Measurements from ENCODE around the gene ZFR2.

The ZFR2 gene

GRCh38 chr19:3837332-3837731, 31.5 kb downstream of the ZFR2 start:
- H3K27ac ChIP-seq (ENCODE audit: low read length, poor library complexity, severe bottlenecking): no peak overlapping the region
- H4K8ac ChIP-seq (ENCODE audit: low read length): no peak overlapping the region
- no peaks in the 10 kb centered on the region for H3K79me1 ChIP-seq (replicated peaks; ENCODE audit: low read length, poor library complexity, severe bottlenecking)
- no peak overlapping the region for H2BK120ac ChIP-seq (ENCODE audit: low read depth, low read length)
- no peaks in the 10 kb centered on the region for H3K9me3 ChIP-seq (ENCODE audit: control insufficient read depth, low read length)
- no peak overlapping the region for H3K9ac ChIP-seq (ENCODE audit: low read length)
- H4K91ac ChIP-seq (ENCODE audit: low read length): no peak overlapping the region
- no peak for DNase-seq
- no peak overlapping the region for H3K23ac ChIP-seq (ENCODE audit: low read length in 2 of 2)
- H2BK15ac ChIP-seq (ENCODE audit: low read depth, poor library complexity, severe bottlenecking): no peak overlapping the region
- no peak overlapping the region for H2AK5ac ChIP-seq (ENCODE audit: low read length, severe bottlenecking)
- H3K4me2 ChIP-seq (ENCODE audit: low read length, poor library complexity, severe bottlenecking): no peak overlapping the region
- no peak overlapping the region for H3K4me3 ChIP-seq (ENCODE audit: insufficient read depth in 1 of 2, low read depth in 1 of 2, low read length in 2 of 2)
- no peak overlapping the region for H2AFZ ChIP-seq (ENCODE audit: low read depth, low read length)
- H3K14ac ChIP-seq (ENCODE audit: low read length in 2 of 2): no peak overlapping the region
- no peak overlapping the region for H2BK12ac ChIP-seq (ENCODE audit: low read length in 2 of 2)
- peaks cover 24 to 49% of the 10 kb centered on the region in 2 experiments for H3K27me3 ChIP-seq (ENCODE audit: control insufficient read depth in 1 of 2, insufficient read depth in 1 of 2, low read length in 2 of 2)
- no peak overlapping the region for H2BK5ac ChIP-seq (ENCODE audit: low read depth, low read length, poor library complexity, severe bottlenecking)
- no peaks in the 10 kb centered on the region for H3K4me1 ChIP-seq (ENCODE audit: control insufficient read depth, insufficient read depth, low read depth, low read length)
- H3K18ac ChIP-seq (ENCODE audit: low read depth in 1 of 2, low read length in 2 of 2): no peak overlapping the region
- no peaks in the 10 kb centered on the region for H3K36me3 ChIP-seq (ENCODE audit: control insufficient read depth in 1 of 2, insufficient read depth in 2 of 2, low read depth in 1 of 2, low read length in 2 of 2)
- H3K4ac ChIP-seq (ENCODE audit: low read depth in 1 of 2, low read length in 2 of 2): no peak overlapping the region
- 96% methylated on average over 17 of the region's 17 CpGs for WGBS

GRCh38 chr19:3836887-3837286, 32.0 kb downstream of the ZFR2 start:
- Histone ChIP-seq H3K27me3 (ENCODE audit: control insufficient read depth in 1 of 2, insufficient read depth in 1 of 2, low read length in 2 of 2) (peaks cover 24 to 48% of the 10 kb centered on the region in 2 experiments), H4K91ac (ENCODE audit: low read length) (no peak overlapping the region), H3K27ac (ENCODE audit: low read length, poor library complexity, severe bottlenecking) (no peak overlapping the region), H3K18ac (ENCODE audit: low read depth in 1 of 2, low read length in 2 of 2) (no peak overlapping the region), H3K4ac (ENCODE audit: low read depth in 1 of 2, low read length in 2 of 2) (no peak overlapping the region), H3K14ac (ENCODE audit: low read length in 2 of 2) (no peak overlapping the region), H3K4me2 (ENCODE audit: low read length, poor library complexity, severe bottlenecking) (no peak overlapping the region), H2BK15ac (ENCODE audit: low read depth, poor library complexity, severe bottlenecking) (no peak overlapping the region), H2BK120ac (ENCODE audit: low read depth, low read length) (no peak overlapping the region), H2AFZ (ENCODE audit: low read depth, low read length) (no peak overlapping the region), H3K9me3 (ENCODE audit: control insufficient read depth, low read length) (no peaks in the 10 kb centered on the region), H2AK5ac (ENCODE audit: low read length, severe bottlenecking) (no peak overlapping the region), H3K36me3 (ENCODE audit: control insufficient read depth in 1 of 2, insufficient read depth in 2 of 2, low read depth in 1 of 2, low read length in 2 of 2) (no peaks in the 10 kb centered on the region), H2BK12ac (ENCODE audit: low read length in 2 of 2) (no peak overlapping the region), H4K8ac (ENCODE audit: low read length) (no peak overlapping the region), H3K79me1 (replicated peaks; ENCODE audit: low read length, poor library complexity, severe bottlenecking) (no peaks in the 10 kb centered on the region), H2BK5ac (ENCODE audit: low read depth, low read length, poor library complexity, severe bottlenecking) (no peak overlapping the region), H3K4me1 (ENCODE audit: control insufficient read depth, insufficient read depth, low read depth, low read length) (no peaks in the 10 kb centered on the region), H3K23ac (ENCODE audit: low read length in 2 of 2) (no peak overlapping the region), H3K4me3 (ENCODE audit: insufficient read depth in 1 of 2, low read depth in 1 of 2, low read length in 2 of 2) (no peak overlapping the region), H3K9ac (ENCODE audit: low read length) (no peak overlapping the region)
- 92% methylated on average over 5 of the region's 6 CpGs for WGBS
- DNase-seq: no peak

- H3K27me3 ChIP-seq (ENCODE audit: control insufficient read depth in 1 of 2, insufficient read depth in 1 of 2, low read length in 2 of 2): peaks cover 28 to 46% of the 10 kb centered on the region in 2 experiments
- no peak overlapping the region for H3K23ac ChIP-seq (ENCODE audit: low read length in 2 of 2)
- H2BK15ac ChIP-seq (ENCODE audit: low read depth, poor library complexity, severe bottlenecking): no peak overlapping the region
- peaks cover 3% of the 10 kb centered on the region for H3K4me1 ChIP-seq (ENCODE audit: control insufficient read depth, insufficient read depth, low read depth, low read length)
- H3K14ac ChIP-seq (ENCODE audit: low read length in 2 of 2): no peak overlapping the region
- H3K79me1 ChIP-seq (replicated peaks; ENCODE audit: low read length, poor library complexity, severe bottlenecking): no peaks in the 10 kb centered on the region
- no peak overlapping the region for H3K4ac ChIP-seq (ENCODE audit: low read depth in 1 of 2, low read length in 2 of 2)
- H3K4me2 ChIP-seq (ENCODE audit: low read length, poor library complexity, severe bottlenecking): no peak overlapping the region
- no peak overlapping the region for H4K8ac ChIP-seq (ENCODE audit: low read length)
- no peak overlapping the region for H2AK5ac ChIP-seq (ENCODE audit: low read length, severe bottlenecking)
- H2BK5ac ChIP-seq (ENCODE audit: low read depth, low read length, poor library complexity, severe bottlenecking): no peak overlapping the region
- DNase-seq: no peak
- H3K18ac ChIP-seq (ENCODE audit: low read depth in 1 of 2, low read length in 2 of 2): no peak overlapping the region
- H2BK120ac ChIP-seq (ENCODE audit: low read depth, low read length): no peak overlapping the region
- H2AFZ ChIP-seq (ENCODE audit: low read depth, low read length): no peak overlapping the region
- H2BK12ac ChIP-seq (ENCODE audit: low read length in 2 of 2): no peak overlapping the region
- no peaks in the 10 kb centered on the region for H3K9me3 ChIP-seq (ENCODE audit: control insufficient read depth, low read length)
- no peak overlapping the region for H3K9ac ChIP-seq (ENCODE audit: low read length)
- no peak overlapping the region for H3K27ac ChIP-seq (ENCODE audit: low read length, poor library complexity, severe bottlenecking)
- no peak overlapping the region for H4K91ac ChIP-seq (ENCODE audit: low read length)
- WGBS: 90% methylated on average over 9 of the region's 9 CpGs
- H3K36me3 ChIP-seq (ENCODE audit: control insufficient read depth in 1 of 2, insufficient read depth in 2 of 2, low read depth in 1 of 2, low read length in 2 of 2): no peaks in the 10 kb centered on the region
- H3K4me3 ChIP-seq (ENCODE audit: insufficient read depth in 1 of 2, low read depth in 1 of 2, low read length in 2 of 2): no peak overlapping the region
These were observed 33.8 kb downstream of the ZFR2 start for GRCh38 chr19:3835055-3835435.

- Histone ChIP-seq H3K4me3 (ENCODE audit: insufficient read depth in 1 of 2, low read depth in 1 of 2, low read length in 2 of 2) (no peak overlapping the region), H3K18ac (ENCODE audit: low read depth in 1 of 2, low read length in 2 of 2) (no peak overlapping the region), H3K9me3 (ENCODE audit: control insufficient read depth, low read length) (no peaks in the 10 kb centered on the region), H4K8ac (ENCODE audit: low read length) (no peak overlapping the region), H3K27me3 (ENCODE audit: control insufficient read depth in 1 of 2, insufficient read depth in 1 of 2, low read length in 2 of 2) (peaks cover 31 to 46% of the 10 kb centered on the region in 2 experiments), H2BK15ac (ENCODE audit: low read depth, poor library complexity, severe bottlenecking) (no peak overlapping the region), H3K4me1 (ENCODE audit: control insufficient read depth, insufficient read depth, low read depth, low read length) (peaks cover 3% of the 10 kb centered on the region), H3K23ac (ENCODE audit: low read length in 2 of 2) (no peak overlapping the region), H3K79me1 (replicated peaks; ENCODE audit: low read length, poor library complexity, severe bottlenecking) (no peaks in the 10 kb centered on the region), H2AFZ (ENCODE audit: low read depth, low read length) (no peak overlapping the region), H2BK12ac (ENCODE audit: low read length in 2 of 2) (no peak overlapping the region), H2AK5ac (ENCODE audit: low read length, severe bottlenecking) (no peak overlapping the region), H2BK5ac (ENCODE audit: low read depth, low read length, poor library complexity, severe bottlenecking) (no peak overlapping the region), H2BK120ac (ENCODE audit: low read depth, low read length) (no peak overlapping the region), H3K4ac (ENCODE audit: low read depth in 1 of 2, low read length in 2 of 2) (no peak overlapping the region), H3K14ac (ENCODE audit: low read length in 2 of 2) (no peak overlapping the region), H3K9ac (ENCODE audit: low read length) (no peak overlapping the region), H3K36me3 (ENCODE audit: control insufficient read depth in 1 of 2, insufficient read depth in 2 of 2, low read depth in 1 of 2, low read length in 2 of 2) (no peaks in the 10 kb centered on the region), H4K91ac (ENCODE audit: low read length) (no peak overlapping the region), H3K4me2 (ENCODE audit: low read length, poor library complexity, severe bottlenecking) (no peak overlapping the region), H3K27ac (ENCODE audit: low read length, poor library complexity, severe bottlenecking) (no peak overlapping the region)
- DNase-seq: no peak
- WGBS: 92% methylated on average over 35 of the region's 35 CpGs
These were observed 34.3 kb downstream of the ZFR2 start for GRCh38 chr19:3834349-3835054.

Data from mesenchymal stem cell (in vitro differentiated cells and primary cell).